Body of pancreas (tissue), 4 donors: ENCODE results near the gene SRGAP2C.
"Not testable (repeated sequence)": the region's sequence is repeated elsewhere in the genome, so short reads cannot be mapped to it uniquely, and the experiment has no call there.

ENCODE experiments used
- POLR2A ChIP-seq, 3 donors: fragments of 450-650 bp; IDR thresholded peaks; one replicate each; pipeline ENCODE4 v1.6.1; 2016; ENCODE audit warnings: antibody characterized with exemption in 3 of 3, mild to moderate bottlenecking in 2 of 3
- TF ChIP-seq, protein P1 (sequence below), 7 experiments: fragments of 450-650 bp in 4 of 7; fragments of 200-600 bp in 3 of 7; sonication (generic) in 3 of 7; IDR thresholded peaks; one replicate each; pipeline ENCODE4 v1.5.1; 2016 to 2019; ENCODE audit warnings: antibody characterized with exemption in 7 of 7

DNA sequence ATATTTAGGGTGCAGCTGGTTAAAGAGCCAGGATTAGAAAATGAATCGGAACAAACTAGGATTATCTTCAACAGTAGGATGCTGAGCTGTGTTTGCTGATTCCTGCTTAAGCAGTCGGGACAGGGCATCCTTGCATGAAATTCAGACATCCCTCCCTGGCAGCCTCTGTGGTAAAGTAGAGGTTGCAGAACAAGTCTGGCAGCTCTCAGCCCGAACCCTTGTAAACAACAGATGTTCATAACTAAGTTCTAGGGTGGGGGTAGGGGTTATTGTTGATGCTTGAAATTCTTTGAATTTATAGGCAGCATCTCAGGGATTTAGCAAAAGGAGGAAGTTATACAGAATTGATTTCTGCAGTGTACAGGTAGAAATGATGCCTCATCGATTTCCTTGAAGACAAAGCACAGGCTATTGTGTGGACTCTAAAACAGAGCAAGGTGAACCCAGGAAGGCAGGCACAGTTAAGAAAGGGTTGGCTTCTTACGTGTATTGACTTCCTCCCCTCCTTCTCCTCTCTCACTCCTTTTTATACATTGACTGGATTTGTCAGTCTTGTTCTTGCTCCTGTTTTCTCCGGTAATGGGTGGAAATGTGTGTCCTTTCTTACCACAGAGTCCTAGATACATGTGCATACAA, 114.9 kb downstream of the SRGAP2C start:
- TF ChIP-seq POLR2A (IDR thresholded peaks at IDR 0.05): not testable (repeated sequence)
- TF ChIP-seq, protein P1, sequence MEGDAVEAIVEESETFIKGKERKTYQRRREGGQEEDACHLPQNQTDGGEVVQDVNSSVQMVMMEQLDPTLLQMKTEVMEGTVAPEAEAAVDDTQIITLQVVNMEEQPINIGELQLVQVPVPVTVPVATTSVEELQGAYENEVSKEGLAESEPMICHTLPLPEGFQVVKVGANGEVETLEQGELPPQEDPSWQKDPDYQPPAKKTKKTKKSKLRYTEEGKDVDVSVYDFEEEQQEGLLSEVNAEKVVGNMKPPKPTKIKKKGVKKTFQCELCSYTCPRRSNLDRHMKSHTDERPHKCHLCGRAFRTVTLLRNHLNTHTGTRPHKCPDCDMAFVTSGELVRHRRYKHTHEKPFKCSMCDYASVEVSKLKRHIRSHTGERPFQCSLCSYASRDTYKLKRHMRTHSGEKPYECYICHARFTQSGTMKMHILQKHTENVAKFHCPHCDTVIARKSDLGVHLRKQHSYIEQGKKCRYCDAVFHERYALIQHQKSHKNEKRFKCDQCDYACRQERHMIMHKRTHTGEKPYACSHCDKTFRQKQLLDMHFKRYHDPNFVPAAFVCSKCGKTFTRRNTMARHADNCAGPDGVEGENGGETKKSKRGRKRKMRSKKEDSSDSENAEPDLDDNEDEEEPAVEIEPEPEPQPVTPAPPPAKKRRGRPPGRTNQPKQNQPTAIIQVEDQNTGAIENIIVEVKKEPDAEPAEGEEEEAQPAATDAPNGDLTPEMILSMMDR (IDR thresholded peaks at IDR 0.05): not testable (repeated sequence)
